WERI-Rb-1 (cell line): Measurements from ENCODE around the gene NKPD1.
A peak's percentile ranks its signal among the peaks of the same experiment; 100 is the strongest.

ENCODE experiments used
- DNase-seq: peaks from one replicate; pipeline ENCODE4 v3.0.0-alpha.2; 2020
- H3K27ac ChIP-seq: fragments of 250-450 bp; sonication (Bioruptor Pico); 2 replicates; pipeline ENCODE4 v1.5.1; 2020; ENCODE audit warnings: mild to moderate bottlenecking, moderate library complexity
- H3K27me3 ChIP-seq: fragments of 250-450 bp; sonication (Bioruptor Pico); 2 replicates; pipeline ENCODE4 v1.5.1; 2021; ENCODE audit warnings: mild to moderate bottlenecking, low read depth, moderate library complexity; ENCODE audit not compliant: insufficient read depth, severe bottlenecking
- H3K36me3 ChIP-seq: fragments of 250-450 bp; sonication (Bioruptor Pico); 2 replicates; pipeline ENCODE4 v1.5.1; 2020; ENCODE audit warnings: mild to moderate bottlenecking, moderate library complexity
- H3K4me3 ChIP-seq: 2 replicates; pipeline ENCODE4 v1.5.1; 2011; ENCODE audit warnings: low read depth, mild to moderate bottlenecking, control low read depth, low read length
- H3K9me3 ChIP-seq: fragments of 250-450 bp; sonication (Bioruptor Pico); 2 replicates; pipeline ENCODE4 v1.5.1; 2021; ENCODE audit warnings: mild to moderate bottlenecking, moderate library complexity; ENCODE audit not compliant: severe bottlenecking
- CTCF ChIP-seq: IDR thresholded peaks from 2 replicates; pipeline ENCODE4 v1.5.1; 2011; ENCODE audit warnings: low read depth, mild to moderate bottlenecking, control low read depth, inconsistent platforms, low read length

The NKPD1 gene

GRCh38 chr19:45178262-45179071 is 17.7 kb upstream of the NKPD1 start, which contains the start of gene BLOC1S3:
Gene BLOC1S3, plus strand, starts transcription at chr19:45178784. Its CDS starts 513 bp downstream, at chr19:45179297.
- Histone ChIP-seq H3K9me3 (no peaks in the 10 kb centered on the region), H3K36me3 (no peaks in the 10 kb centered on the region), H3K27me3 (no peaks in the 10 kb centered on the region), H3K27ac (peak within 1 kb of the TSS; percentile 77), H3K4me3 (peak within 1 kb of the TSS; percentile 96)
- DNase-seq, result peak; percentile 99
- TF ChIP-seq CTCF, result peak; percentile 42; the same call in 1 of the 2 replicates

GRCh38 chr19:45177817-45178261 is 17.1 kb upstream of the NKPD1 start, which contains the start of gene TRAPPC6A:
Gene TRAPPC6A, minus strand, starts transcription at chr19:45178237. Its CDS starts 19 bp downstream, at chr19:45178218.
- peak within 1 kb of the TSS; percentile 96 for H3K4me3 ChIP-seq
- H3K9me3 ChIP-seq, result no peaks in the 10 kb centered on the region
- H3K36me3 ChIP-seq, result no peaks in the 10 kb centered on the region
- TF ChIP-seq CTCF, result no peak
- H3K27me3 ChIP-seq, result no peaks in the 10 kb centered on the region
- H3K27ac ChIP-seq, result peak within 1 kb of the TSS; percentile 77
- no peak for DNase-seq

GRCh38 chr19:45175515-45176345 is 14.9 kb upstream of the NKPD1 start:
- H3K4me3 ChIP-seq, result no peak overlapping the region
- H3K36me3 ChIP-seq, result no peaks in the 10 kb centered on the region
- DNase-seq, result no peak
- H3K27me3 ChIP-seq, result no peaks in the 10 kb centered on the region
- no peak for TF ChIP-seq CTCF
- no peaks in the 10 kb centered on the region for H3K9me3 ChIP-seq
- no peak overlapping the region for H3K27ac ChIP-seq

- Histone ChIP-seq H3K9me3 (no peaks in the 10 kb centered on the region), H3K36me3 (no peaks in the 10 kb centered on the region), H3K27ac (no peak overlapping the region), H3K4me3 (no peak overlapping the region), H3K27me3 (no peaks in the 10 kb centered on the region)
- TF ChIP-seq CTCF, result no peak
- no peak for DNase-seq
These were observed 13.0 kb upstream of the NKPD1 start for GRCh38 chr19:45173816-45174215.

- Histone ChIP-seq H3K36me3 (no peaks in the 10 kb centered on the region), H3K9me3 (no peaks in the 10 kb centered on the region), H3K4me3 (no peak overlapping the region), H3K27ac (no peak overlapping the region), H3K27me3 (no peaks in the 10 kb centered on the region)
- no peak for DNase-seq
- no peak for TF ChIP-seq CTCF
These were observed 11.9 kb upstream of the NKPD1 start for GRCh38 chr19:45172611-45173208.
